ENCODE data around the gene FUBP1.
A peak's percentile ranks its signal among the peaks of the same experiment; 100 is the strongest.
"Not testable (repeated sequence)": the region's sequence is repeated elsewhere in the genome, so short reads cannot be mapped to it uniquely, and the experiment has no call there.

Gene FUBP1

DNA sequence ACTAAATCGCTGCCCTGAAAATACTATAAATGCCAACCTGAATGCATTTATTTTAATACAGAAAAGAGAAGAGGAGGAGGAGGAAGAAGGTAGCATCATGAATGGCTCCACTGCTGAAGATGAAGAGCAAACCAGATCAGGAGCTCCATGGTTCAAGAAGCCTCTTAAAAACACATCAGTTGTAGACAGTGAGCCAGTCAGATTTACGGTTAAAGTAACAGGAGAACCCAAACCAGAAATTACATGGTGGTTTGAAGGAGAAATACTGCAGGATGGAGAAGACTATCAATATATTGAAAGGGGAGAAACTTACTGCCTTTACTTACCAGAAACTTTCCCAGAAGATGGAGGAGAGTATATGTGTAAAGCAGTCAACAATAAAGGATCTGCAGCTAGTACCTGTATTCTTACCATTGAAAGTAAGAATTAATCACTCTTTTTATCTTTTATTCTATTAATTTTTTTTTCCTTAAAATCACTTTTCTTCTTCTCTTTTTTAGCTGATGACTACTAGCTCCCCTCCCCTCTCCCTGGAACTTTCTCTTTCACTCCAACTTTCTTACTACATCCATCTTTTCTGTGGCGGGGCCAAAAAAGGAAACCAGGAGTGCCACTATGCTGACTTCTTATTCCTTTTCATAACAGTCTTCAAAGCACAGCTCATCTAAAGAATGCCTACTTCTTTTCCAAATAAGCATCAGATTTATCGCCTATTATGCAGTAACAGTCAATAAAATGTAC, 36.3 kb downstream of the FUBP1 start:
- DNase-seq (ENCODE audit: low spot score) = no peak

DNA sequence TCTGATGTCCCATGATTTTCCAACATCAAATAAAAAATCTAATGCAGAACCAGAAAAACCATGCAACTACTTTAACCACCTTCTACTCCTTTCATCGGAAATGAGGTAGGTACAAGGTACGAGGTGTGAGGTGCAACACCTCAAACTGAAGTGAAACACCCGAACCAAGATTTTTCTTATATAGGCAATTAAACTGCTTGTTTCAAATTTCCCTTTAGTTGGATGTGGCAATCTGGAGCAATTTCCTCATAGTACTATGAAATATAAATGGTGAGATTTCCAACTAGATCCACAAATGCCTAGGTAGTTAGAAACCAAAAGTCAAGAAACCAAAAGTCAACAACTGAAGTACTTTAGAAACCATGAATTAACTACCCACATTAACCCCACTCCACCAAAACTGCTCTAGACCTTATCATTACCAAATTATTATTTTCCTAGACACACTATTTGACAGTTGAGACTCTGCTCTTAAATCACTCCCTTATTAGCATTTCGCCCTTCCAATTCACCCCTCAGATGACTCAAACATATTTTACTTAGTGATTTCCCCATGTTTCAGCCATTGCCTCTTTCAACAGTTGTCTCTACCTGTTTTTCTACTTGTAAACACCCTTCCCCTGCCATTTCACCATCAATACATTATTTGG, 37.8 kb downstream of the FUBP1 start:
- DNase-seq (ENCODE audit: low spot score) = no peak

DNA sequence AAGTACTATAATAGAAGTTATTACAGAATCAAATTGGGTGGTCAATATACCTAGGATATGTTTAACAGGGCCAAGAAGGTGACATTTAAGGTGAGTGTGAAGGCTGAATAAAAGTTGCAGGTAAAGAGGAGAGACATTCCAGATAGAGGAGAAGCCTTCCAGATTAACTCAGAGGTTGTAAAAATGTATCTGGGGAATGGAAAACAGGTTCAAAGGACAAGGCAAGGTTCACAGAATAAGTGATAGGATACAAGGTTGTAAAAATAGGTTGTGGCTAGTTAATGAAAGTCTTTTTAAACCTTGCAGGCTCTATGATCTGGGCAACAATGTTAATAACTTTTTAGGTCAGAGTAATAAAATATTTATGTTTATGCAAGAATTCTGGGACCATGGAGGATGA, 40.2 kb downstream of the FUBP1 start:
- no peak for DNase-seq (ENCODE audit: low spot score)

DNA sequence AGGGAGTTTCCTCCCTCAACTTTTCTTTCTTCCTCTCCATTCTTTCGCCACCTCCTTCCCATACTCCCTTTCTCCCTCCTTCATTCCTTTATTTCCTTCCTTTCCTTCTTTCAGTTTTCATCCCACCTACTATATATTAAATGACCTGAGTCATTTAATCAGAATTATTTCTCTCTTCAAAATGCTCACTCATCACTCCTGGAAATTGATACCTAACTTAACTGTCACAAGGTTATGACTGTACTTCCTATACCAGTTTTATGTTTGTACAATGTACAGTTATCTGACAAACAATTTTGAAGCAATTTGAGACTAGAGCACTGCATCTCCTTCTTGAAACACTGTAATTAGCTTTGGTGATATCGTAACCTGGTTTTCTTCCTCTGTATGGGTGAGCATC, 49.1 kb downstream of the FUBP1 start:
- no peak for DNase-seq (ENCODE audit: low spot score)

DNA sequence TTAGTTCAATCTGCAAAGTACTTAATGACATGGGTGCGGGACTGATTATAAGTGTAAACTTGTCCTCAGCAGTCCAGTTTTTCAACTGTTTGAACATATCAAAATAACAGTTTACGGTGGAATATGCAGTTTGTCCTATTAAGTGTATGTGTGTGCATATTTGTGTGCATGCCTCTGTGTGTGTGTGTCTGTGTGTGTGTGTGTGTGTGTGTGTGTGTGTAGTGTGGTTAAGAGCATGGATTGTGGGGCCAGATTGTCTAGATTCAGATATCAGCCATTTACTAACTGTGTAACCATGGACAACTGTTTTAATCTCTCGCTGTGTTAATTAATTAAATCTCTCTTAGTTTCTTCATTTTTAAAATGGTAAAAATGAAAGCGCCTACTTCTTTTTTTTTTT, 51.5 kb downstream of the FUBP1 start:
- DNase-seq (ENCODE audit: low spot score) = no peak

DNA sequence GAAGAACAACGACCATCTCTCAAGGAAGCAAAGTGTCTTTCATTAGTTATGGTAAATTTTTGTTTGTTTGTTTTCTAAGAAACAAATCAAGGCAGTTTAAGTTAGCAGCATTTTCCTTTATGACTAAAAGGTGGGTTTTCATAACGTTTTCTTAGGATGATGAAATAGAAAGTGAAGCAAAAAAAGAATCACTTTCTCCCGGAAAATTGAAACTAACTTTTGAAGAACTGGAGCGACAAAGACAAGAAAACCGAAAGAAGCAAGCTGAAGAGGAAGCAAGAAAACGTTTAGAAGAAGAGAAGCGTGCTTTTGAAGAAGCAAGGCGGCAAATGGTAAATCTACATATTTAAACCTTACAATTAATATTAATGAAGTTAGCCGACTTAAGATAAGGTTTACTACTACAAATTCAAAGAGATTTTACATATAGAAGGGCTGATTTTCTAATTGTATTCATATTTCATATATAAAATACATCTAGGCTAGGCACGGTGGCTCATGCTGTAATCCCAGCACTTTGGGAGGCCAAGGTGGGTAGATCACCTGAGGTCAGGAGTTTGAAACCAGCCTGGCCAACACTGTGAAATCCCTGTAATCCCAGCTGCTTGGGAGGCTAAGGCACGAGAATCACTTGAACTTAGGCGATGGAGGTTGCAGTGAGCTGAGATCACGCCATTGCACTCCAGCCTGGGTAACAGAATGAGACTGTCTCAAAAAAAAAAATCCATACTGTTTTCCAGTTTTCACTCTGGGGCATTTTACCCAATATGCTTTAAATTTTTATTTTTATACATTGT, 52.1 kb downstream of the FUBP1 start:
- no peak for DNase-seq (ENCODE audit: low spot score)

DNA sequence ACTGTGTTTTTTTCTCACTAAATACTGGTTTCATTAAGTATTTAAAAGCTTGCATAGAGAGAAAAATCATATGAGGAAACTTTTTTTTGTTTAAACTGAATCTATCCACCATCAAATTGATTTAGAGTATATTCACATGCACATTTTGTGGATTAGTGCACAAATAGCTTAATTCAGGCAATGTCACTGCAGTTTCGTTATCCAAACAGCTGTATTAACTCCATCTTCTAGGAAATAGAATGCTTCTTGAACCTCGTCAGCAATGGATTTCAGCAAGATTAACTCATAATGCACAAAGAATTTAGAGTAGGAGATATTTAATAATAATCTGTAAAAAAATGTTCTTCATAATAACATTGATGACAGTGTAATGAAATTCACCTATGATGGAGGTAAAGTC, 52.9 kb downstream of the FUBP1 start:
- no peak for DNase-seq (ENCODE audit: low spot score)

DNA sequence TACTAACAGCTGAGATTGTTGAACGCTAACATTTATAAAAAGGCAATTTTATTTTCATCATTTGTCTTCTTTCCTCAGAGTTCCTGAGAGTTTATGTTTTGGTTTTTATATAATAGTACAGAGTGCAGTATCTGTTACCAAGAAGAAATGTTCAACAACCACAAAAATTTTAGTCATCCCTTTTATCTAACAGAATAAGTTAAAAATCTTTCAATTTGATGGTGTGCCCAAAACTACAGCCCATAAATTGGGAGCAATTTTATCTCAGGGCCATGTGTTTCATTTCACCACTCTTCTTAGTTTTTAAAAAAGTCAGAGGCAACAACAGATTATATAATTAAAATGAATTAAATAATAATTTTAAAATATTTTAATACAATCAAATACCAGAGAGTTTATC, 53.4 kb downstream of the FUBP1 start:
- no peak for DNase-seq (ENCODE audit: low spot score)

DNA sequence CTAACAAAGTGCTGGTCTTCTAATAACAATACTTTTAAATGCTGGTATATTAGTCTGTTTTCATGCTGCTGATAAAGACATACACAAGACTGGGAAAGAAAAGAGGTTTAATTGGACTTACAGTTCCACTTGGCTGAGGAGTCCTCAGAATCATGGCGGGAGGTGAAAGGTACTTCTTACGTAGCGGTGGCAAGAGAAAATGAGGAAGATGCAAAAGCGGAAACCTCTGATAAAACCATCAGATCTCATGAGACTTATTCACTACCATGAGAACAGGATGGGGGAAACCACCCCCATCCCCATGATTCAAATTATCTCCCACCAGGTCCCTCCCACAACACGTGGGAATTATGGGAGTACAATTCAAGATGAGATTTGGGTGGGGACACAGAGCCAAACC, 60.0 kb downstream of the FUBP1 start:
- not testable (repeated sequence) for DNase-seq (ENCODE audit: low spot score)

DNA sequence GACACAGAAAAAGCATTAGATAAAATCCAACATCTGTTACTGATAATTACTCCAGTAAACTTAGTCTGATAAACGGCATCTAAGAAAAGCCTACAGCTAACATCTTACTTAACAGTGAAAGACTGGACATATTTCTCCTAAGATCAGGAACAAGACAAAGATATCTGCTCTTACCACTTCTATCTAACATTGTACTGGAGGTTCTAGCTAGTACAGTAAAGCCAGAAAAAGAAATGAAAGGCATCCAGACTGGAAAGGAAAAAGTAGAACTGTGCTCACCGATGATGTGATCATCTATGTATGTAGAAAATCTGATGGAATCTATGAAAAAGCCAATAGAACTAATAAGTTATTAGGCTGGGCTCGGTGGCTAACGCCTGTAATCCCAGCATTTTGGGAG, 68.8 kb downstream of the FUBP1 start:
- no peak for DNase-seq (ENCODE audit: low spot score)

DNA sequence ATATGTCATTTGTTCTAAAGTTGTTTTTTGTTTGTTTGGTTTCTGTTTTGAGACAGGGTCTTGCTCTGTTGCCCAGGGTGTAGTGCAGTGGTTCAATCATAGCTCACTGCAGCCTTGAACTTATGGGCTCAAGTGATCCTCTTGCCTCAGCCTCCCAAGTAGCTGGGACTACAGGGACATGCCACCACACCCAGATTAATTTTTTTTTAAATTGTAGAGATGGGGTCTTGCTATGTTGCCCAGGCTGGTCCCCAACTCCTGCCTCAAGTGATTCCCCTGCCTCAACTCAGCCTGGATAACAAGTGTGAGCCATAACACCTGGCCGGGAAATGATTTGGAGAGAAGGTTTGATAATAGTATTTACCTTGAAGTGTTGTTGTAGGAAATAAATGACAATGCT, 72.2 kb downstream of the FUBP1 start:
- no peak for DNase-seq (ENCODE audit: low spot score)

DNA sequence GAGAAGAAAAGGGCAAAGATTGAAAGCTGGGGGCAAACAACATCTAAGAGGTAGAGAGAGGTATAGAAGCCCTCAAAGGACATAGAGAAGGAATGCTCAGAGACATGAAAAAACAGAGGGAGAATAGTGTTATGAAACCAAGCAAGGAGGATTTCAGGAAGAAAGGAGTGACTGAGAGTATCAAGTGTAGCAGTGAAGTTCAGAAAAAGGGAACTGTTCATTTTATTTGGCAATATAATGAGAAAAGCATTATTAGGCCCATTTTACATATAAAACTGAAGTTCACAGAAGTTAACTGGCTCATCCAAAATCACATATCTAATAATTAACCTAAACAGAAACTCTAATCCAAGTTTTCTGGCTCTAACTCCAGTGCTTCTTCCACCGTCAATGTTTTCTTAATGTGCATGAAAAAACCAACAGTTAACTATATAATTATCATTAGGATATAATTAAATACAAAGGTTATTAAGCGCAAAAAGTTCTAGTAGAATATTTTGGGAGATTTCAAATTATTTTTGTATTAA, 72.8 kb downstream of the FUBP1 start:
- DNase-seq (ENCODE audit: low spot score) = no peak

DNA sequence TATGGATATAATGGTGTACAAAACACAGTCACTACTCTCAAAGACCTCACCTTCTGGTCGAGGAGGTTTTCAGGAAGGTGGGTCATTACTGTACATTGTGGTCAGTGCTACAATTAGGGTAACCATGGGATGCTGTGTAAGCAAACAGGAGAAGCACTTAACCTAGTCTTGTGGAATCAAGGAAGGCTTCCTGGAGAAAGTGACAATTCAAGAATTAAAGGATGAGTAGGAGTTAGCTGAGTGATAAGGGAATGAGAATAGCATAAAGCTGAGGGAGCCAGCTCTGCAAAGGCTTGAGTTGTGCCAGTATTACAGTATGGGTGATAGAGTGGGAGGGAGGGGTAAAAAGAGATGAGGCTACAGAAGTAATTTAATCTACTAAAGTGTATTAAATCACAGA, 73.3 kb downstream of the FUBP1 start:
- DNase-seq (ENCODE audit: low spot score) = no peak

DNA sequence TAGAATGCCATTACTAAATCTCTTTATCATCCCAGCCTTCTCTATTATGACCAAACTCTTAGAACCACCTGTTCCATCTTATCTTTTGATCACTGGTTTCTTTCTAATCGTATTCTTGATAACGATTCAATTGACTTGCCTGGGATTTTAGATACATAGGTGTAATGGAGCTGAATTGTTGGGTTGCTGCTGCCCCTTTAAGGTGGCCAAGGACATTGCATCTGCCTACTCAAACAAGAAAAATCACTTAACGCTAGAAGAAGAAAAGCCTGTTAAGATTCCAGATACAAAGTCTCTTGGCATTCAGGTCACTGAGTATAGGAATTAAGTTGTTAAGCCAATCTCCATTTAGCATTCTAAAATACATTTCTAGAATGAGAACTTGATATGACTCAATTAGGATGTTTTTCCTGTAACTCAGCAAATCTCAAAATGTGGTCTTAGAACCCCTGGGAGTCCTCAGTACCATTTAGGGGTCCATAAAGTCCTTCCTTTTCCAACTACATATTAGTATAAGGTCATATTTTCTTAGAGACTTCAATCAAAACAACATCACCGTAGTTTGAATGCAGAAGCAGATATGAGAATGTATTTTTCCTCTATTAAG, 78.1 kb downstream of the FUBP1 start:
- peak; percentile 42 for DNase-seq (ENCODE audit: low spot score)

DNA sequence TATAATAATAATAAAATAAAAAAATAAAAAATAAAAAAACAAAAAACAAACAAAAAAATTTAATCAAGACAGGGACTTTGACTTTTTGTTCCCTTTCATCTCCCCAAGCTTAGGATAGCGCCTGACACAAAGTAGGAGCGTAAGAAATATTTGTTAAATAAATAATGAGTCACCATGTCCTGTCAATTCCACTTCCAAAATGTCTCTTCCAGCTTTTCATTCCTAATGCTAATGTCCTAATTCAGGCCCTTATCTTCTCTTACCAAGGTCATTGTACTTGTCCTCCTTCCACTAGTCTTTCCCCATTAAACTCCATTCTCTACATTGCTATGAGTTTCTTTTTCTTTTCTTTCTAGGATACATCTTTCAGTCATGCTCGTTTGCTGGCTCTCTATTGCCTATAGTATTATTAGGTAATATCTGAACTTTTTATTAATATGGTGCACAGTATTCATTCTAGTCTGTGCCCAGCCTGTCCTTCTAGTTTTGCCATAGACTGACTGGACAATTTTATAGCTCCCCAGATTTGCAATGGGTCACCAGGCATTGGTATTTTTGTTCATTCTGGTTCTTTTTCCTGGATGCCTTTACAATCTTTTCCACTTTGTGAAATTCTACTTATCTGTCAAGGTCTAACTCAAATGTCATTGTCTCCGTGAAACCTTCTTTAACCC, 79.1 kb downstream of the FUBP1 start:
- no peak for DNase-seq (ENCODE audit: low spot score)

Measured in cerebellar cortex (tissue), 1 donor.